Effector CD8-positive, alpha-beta T cell (primary cell): ENCODE results near the gene CPED1.

Experiments
- DNase-seq: peaks from one replicate; lab custom pipeline; 2025; lab: John Stamatoyannopoulos, UW

The CPED1 gene

GRCh38 chr7:121259826-121260225 lies 271.3 kb downstream of the CPED1 start:
- no peak for DNase-seq

- no peak for DNase-seq
Observed at GRCh38 chr7:121261207-121261884, 272.8 kb downstream of the CPED1 start.

GRCh38 chr7:121262221-121262620 lies 273.7 kb downstream of the CPED1 start:
- DNase-seq = no peak

GRCh38 chr7:121262969-121263368 lies 274.5 kb downstream of the CPED1 start:
- no peak for DNase-seq

GRCh38 chr7:121266307-121266894 lies 277.9 kb downstream of the CPED1 start:
- no peak for DNase-seq

- no peak for DNase-seq
Observed at GRCh38 chr7:121267612-121268011, 279.1 kb downstream of the CPED1 start.

- DNase-seq = no peak
Observed at GRCh38 chr7:121269798-121270197, 281.3 kb downstream of the CPED1 start.

GRCh38 chr7:121271098-121271497 lies 282.6 kb downstream of the CPED1 start:
- DNase-seq = no peak

GRCh38 chr7:121271916-121272315 lies 283.4 kb downstream of the CPED1 start:
- no peak for DNase-seq

GRCh38 chr7:121272676-121273075 lies 284.2 kb downstream of the CPED1 start:
- no peak for DNase-seq

GRCh38 chr7:121273467-121274167 lies 285.1 kb downstream of the CPED1 start:
- no peak for DNase-seq

- DNase-seq = no peak
Observed at GRCh38 chr7:121274467-121274866, 286.0 kb downstream of the CPED1 start.

GRCh38 chr7:121275204-121275603 lies 286.7 kb downstream of the CPED1 start:
- no peak for DNase-seq

- no peak for DNase-seq
Observed at GRCh38 chr7:121276313-121276712, 287.8 kb downstream of the CPED1 start.

GRCh38 chr7:121278120-121279021 lies 289.9 kb downstream of the CPED1 start:
- DNase-seq = no peak

GRCh38 chr7:121279060-121279620 lies 290.6 kb downstream of the CPED1 start:
- DNase-seq = no peak

- DNase-seq = no peak
Observed at GRCh38 chr7:121279822-121280221, 291.3 kb downstream of the CPED1 start.

- DNase-seq = no peak
Observed at GRCh38 chr7:121280656-121281055, 292.1 kb downstream of the CPED1 start.

- DNase-seq = no peak
Observed at GRCh38 chr7:121282129-121282528, 293.6 kb downstream of the CPED1 start.

- DNase-seq = no peak
Observed at GRCh38 chr7:121285066-121285667, 296.7 kb downstream of the CPED1 start.

- no peak for DNase-seq
Observed at GRCh38 chr7:121286186-121286585, 297.7 kb downstream of the CPED1 start.
